HEK293 (cell line): ENCODE measurements around the gene PES1.
A peak's percentile ranks its signal among the peaks of the same experiment; 100 is the strongest.
"Not testable (repeated sequence)": the region's sequence is repeated elsewhere in the genome, so short reads cannot be mapped to it uniquely, and the experiment has no call there.

Experiments
- CTCF ChIA-PET: fragments of 350-600 bp; formaldehyde crosslinking; extraction: SDS; loops from one replicate; lab custom pipeline; 2021; ENCODE audit warnings: antibody characterized with exemption; lab: Yijun Ruan, JAX
- POLR2A ChIA-PET: fragments of 300-600 bp; formaldehyde crosslinking; extraction: SDS; loops from one replicate; lab custom pipeline; 2020; ENCODE audit warnings: antibody characterized with exemption, inconsistent platforms; lab: Yijun Ruan, JAX
- H3K27ac ChIP-seq: fragments of 200-500 bp; sonication (Bioruptor generic); 2 replicates; pipeline ENCODE4 v1.5.1; 2014; ENCODE audit warnings: low read depth, low read length, control low read depth, inconsistent platforms; ENCODE audit errors: extremely low read depth
- H3K36me3 ChIP-seq, 2 experiments: fragments of 200-500 bp in 1 of 2; sonication (Bioruptor generic) in 1 of 2; 1 replicate in 1 of 2; 2 replicates in 1 of 2; pipeline ENCODE4 v1.5.1; 2014 to 2017; ENCODE audit warnings: inconsistent platforms in 2 of 2, low read length in 2 of 2; ENCODE audit not compliant: control insufficient read depth in 2 of 2, insufficient read depth in 1 of 2
- H3K4me1 ChIP-seq: fragments of 200-500 bp; sonication (Bioruptor generic); 2 replicates; pipeline ENCODE4 v1.5.1; 2014; ENCODE audit warnings: mild to moderate bottlenecking, low read length, inconsistent platforms; ENCODE audit not compliant: control insufficient read depth, insufficient read depth
- H3K4me3 ChIP-seq: 2 replicates; pipeline ENCODE4 v1.5.1; 2011; ENCODE audit warnings: low read depth, mild to moderate bottlenecking, control low read depth, low read length, moderate library complexity
- H3K9me3 ChIP-seq: fragments of 200-500 bp; sonication (Bioruptor generic); 2 replicates; pipeline ENCODE4 v1.5.1; 2014; ENCODE audit warnings: low read depth, low read length, inconsistent platforms; ENCODE audit not compliant: control insufficient read depth, insufficient read depth
- KLF10 ChIP-seq: fragments of 450-650 bp; IDR thresholded peaks from 2 replicates; pipeline ENCODE4 v1.5.1; 2018; ENCODE audit warnings: missing biosample characterization, mild to moderate bottlenecking, missing genetic modification characterization
- PRDM6 ChIP-seq: fragments of 450-650 bp; formaldehyde crosslinking; IDR thresholded peaks from 2 replicates; pipeline ENCODE4 v1.5.1; 2017; ENCODE audit warnings: missing biosample characterization, missing genetic modification characterization
- RBAK ChIP-seq: fragments of 450-650 bp; formaldehyde crosslinking; IDR thresholded peaks from 2 replicates; pipeline ENCODE4 v1.5.1; 2016; ENCODE audit warnings: missing biosample characterization, missing genetic modification characterization
- SCRT1 ChIP-seq: fragments of 450-650 bp; formaldehyde crosslinking; IDR thresholded peaks from 2 replicates; pipeline ENCODE4 v1.5.1; 2016; ENCODE audit warnings: missing biosample characterization, missing genetic modification characterization, borderline replicate concordance
- SETDB1 ChIP-seq: IDR thresholded peaks from one replicate; pipeline ENCODE4 v1.6.1; 2017; ENCODE audit warnings: mild to moderate bottlenecking, low read length, moderate library complexity, mixed read lengths; ENCODE audit not compliant: insufficient read length
- ZBTB44 ChIP-seq: fragments of 450-650 bp; IDR thresholded peaks from 2 replicates; pipeline ENCODE4 v1.5.1; 2018; ENCODE audit warnings: missing biosample characterization, mild to moderate bottlenecking, missing genetic modification characterization
- ZIC2 ChIP-seq: fragments of 450-650 bp; formaldehyde crosslinking; IDR thresholded peaks from 2 replicates; pipeline ENCODE4 v1.5.1; 2016; ENCODE audit warnings: missing biosample characterization, missing genetic modification characterization
- ZNF18 ChIP-seq: fragments of 450-650 bp; formaldehyde crosslinking; IDR thresholded peaks from 2 replicates; pipeline ENCODE4 v1.5.1; 2016; ENCODE audit warnings: missing biosample characterization, missing genetic modification characterization
- ZNF2 ChIP-seq: fragments of 450-650 bp; formaldehyde crosslinking; IDR thresholded peaks from 2 replicates; pipeline ENCODE4 v1.5.1; 2016; ENCODE audit warnings: missing biosample characterization, missing genetic modification characterization
- ZNF366 ChIP-seq: fragments of 450-650 bp; formaldehyde crosslinking; conservative IDR thresholded peaks from 2 replicates; pipeline ENCODE4 v1.5.1; 2016; ENCODE audit warnings: missing biosample characterization, missing genetic modification characterization
- ZNF391 ChIP-seq: fragments of 450-650 bp; formaldehyde crosslinking; IDR thresholded peaks from 2 replicates; pipeline ENCODE4 v1.5.1; 2016; ENCODE audit warnings: low read depth, missing biosample characterization, missing genetic modification characterization, borderline replicate concordance
- ZNF521 ChIP-seq: fragments of 450-650 bp; formaldehyde crosslinking; IDR thresholded peaks from 2 replicates; pipeline ENCODE4 v1.5.1; 2017; ENCODE audit warnings: missing biosample characterization, mild to moderate bottlenecking, missing genetic modification characterization
- ZNF571 ChIP-seq: fragments of 450-650 bp; formaldehyde crosslinking; IDR thresholded peaks from 2 replicates; pipeline ENCODE4 v1.5.0; 2017; ENCODE audit warnings: missing biosample characterization, missing genetic modification characterization
- ZNF580 ChIP-seq: fragments of 450-650 bp; formaldehyde crosslinking; IDR thresholded peaks from 2 replicates; pipeline ENCODE4 v1.5.1; 2016; ENCODE audit warnings: missing biosample characterization, missing genetic modification characterization
- ZNF645 ChIP-seq: fragments of 450-650 bp; formaldehyde crosslinking; IDR thresholded peaks from 2 replicates; pipeline ENCODE4; 2016; ENCODE audit warnings: missing biosample characterization, missing genetic modification characterization
- ZNF747 ChIP-seq: fragments of 450-650 bp; formaldehyde crosslinking; IDR thresholded peaks from 2 replicates; pipeline ENCODE4 v1.5.1; 2016; ENCODE audit warnings: missing biosample characterization, missing genetic modification characterization
- ZNF76 ChIP-seq: fragments of 450-650 bp; formaldehyde crosslinking; IDR thresholded peaks from 2 replicates; pipeline ENCODE4; 2016; ENCODE audit warnings: low read depth, missing biosample characterization, missing genetic modification characterization, borderline replicate concordance
- ZNF777 ChIP-seq: fragments of 450-650 bp; formaldehyde crosslinking; IDR thresholded peaks from 2 replicates; pipeline ENCODE4 v1.5.1; 2017; ENCODE audit warnings: missing biosample characterization, missing genetic modification characterization, borderline replicate concordance
- ZNF785 ChIP-seq: fragments of 450-650 bp; formaldehyde crosslinking; IDR thresholded peaks from 2 replicates; pipeline ENCODE4 v1.5.1; 2016; ENCODE audit warnings: missing biosample characterization, missing genetic modification characterization
- ZSCAN23 ChIP-seq: fragments of 450-650 bp; formaldehyde crosslinking; IDR thresholded peaks from 2 replicates; pipeline ENCODE4 v1.5.1; 2016; ENCODE audit warnings: missing biosample characterization, missing genetic modification characterization

Gene PES1

GRCh38 chr22:30592360-30592713, 627 bp upstream of the PES1 start:
- ChIA-PET CTCF (interaction anchor here (0.6 to 1.4 kb wide), 5 partner anchors 9 to 639 kb away, joined by 3 to 12 read pairs (median 4); no protein-coding TSS in a partner anchor), POLR2A (interaction anchor here (0.6 to 1.4 kb wide), 5 partner anchors 18 to 377 kb away, joined by 3 to 7 read pairs (median 4); partner anchors contain the start of genes GAL3ST1, MORC2, SEC14L2 and TUG1)
- not testable (repeated sequence) for H3K9me3 ChIP-seq, H3K27ac ChIP-seq, H3K4me3 ChIP-seq, H3K4me1 ChIP-seq
- TF ChIP-seq ZNF580 (tag by site-specific recombination): peak; percentile 39; the same call in 1 of the 2 replicates
- peak; percentile 62; the same call in 1 of the 2 replicates for TF ChIP-seq ZNF785 (tag by site-specific recombination)
- TF ChIP-seq ZSCAN23 (tag by site-specific recombination): 0 out of 2 replicates have a peak, but pooled peaks have one; percentile 50
- peak; percentile 78; the same call in 1 of the 2 replicates for TF ChIP-seq ZNF18 (tag by site-specific recombination)
- TF ChIP-seq ZNF2 (tag by site-specific recombination): 0 out of 2 replicates have a peak, but pooled peaks have one; percentile 23
- TF ChIP-seq ZNF366: 0 out of 2 replicates have a peak, but pooled peaks have one; percentile 18
- H3K36me3 ChIP-seq: peaks cover 13 to 28% of the 10 kb centered on the region in 2 experiments

- H3K4me3 ChIP-seq: peak overlapping the region; percentile 79
- no peak for TF ChIP-seq ZNF391 (tag by site-specific recombination)
- TF ChIP-seq ZNF645 (tag by site-specific recombination): no peak
- no peak for TF ChIP-seq ZBTB44 (tag by site-specific recombination)
- no peak for TF ChIP-seq RBAK (tag by site-specific recombination)
- no peak for TF ChIP-seq ZNF76
- TF ChIP-seq ZNF777: no peak
- TF ChIP-seq ZNF571 (tag by site-specific recombination): no peak
- TF ChIP-seq ZNF521 (tag by site-specific recombination): no peak
- TF ChIP-seq ZIC2 (tag by site-specific recombination): no peak
- no peak for TF ChIP-seq SETDB1
- no peak for TF ChIP-seq SCRT1 (tag by site-specific recombination)
- TF ChIP-seq PRDM6: no peak
- TF ChIP-seq ZNF747 (tag by site-specific recombination): no peak
- TF ChIP-seq KLF10: no peak
- H3K36me3 ChIP-seq: peaks cover 18 to 40% of the 10 kb centered on the region in 2 experiments
- POLR2A ChIA-PET: interaction anchor here (0.6 to 1.4 kb wide), 6 partner anchors 17 to 378 kb away, joined by 3 to 7 read pairs (median 4); partner anchors contain the start of genes GAL3ST1, MORC2, SEC14L2 and SLC35E4
- CTCF ChIA-PET: interaction anchor here (0.7 to 1.4 kb wide), 2 partner anchors 15 to 328 kb away, joined by 3 read pairs; no protein-coding TSS in a partner anchor
- H3K9me3 ChIP-seq: no peaks in the 10 kb centered on the region
- H3K27ac ChIP-seq: peak overlapping the region; percentile 80; the same call in 1 of the 2 replicates
- H3K4me1 ChIP-seq: peaks cover 8% of the 10 kb centered on the region; the same call in 1 of the 2 replicates
Observed at GRCh38 chr22:30591191-30591587, 521 bp downstream of the PES1 start.
